Dendritic cell treated with granulocyte-macrophage colony-stimulating factor and Interleukin-4, amounts not matched to agents 40 ng/mL and 50 ng/mL, for 4 days (primary cell): ENCODE results near the gene BMF.

Source experiments
- H3K27ac Mint-ChIP-seq: one replicate; pipeline ENCODE4 v1.8.0; 2022; ENCODE audit warnings: mild to moderate bottlenecking, mixed read lengths
- H3K27me3 Mint-ChIP-seq: one replicate; pipeline ENCODE4 v1.8.0; 2022; ENCODE audit warnings: mild to moderate bottlenecking, mixed read lengths
- H3K36me3 Mint-ChIP-seq: one replicate; pipeline ENCODE4 v1.8.0; 2022; ENCODE audit warnings: low read depth, mixed read lengths
- H3K4me1 Mint-ChIP-seq: one replicate; pipeline ENCODE4 v1.8.0; 2022; ENCODE audit warnings: low read depth, mixed read lengths
- H3K4me3 Mint-ChIP-seq: one replicate; pipeline ENCODE4 v1.8.0; 2022; ENCODE audit warnings: mild to moderate bottlenecking, moderate library complexity, mixed read lengths
- H3K9me3 Mint-ChIP-seq: one replicate; pipeline ENCODE4 v1.8.0; 2022; ENCODE audit warnings: mixed read lengths
- intact Hi-C: fragments of 100-400 bp; cut with micrococcal nuclease; formaldehyde crosslinking; loops from one replicate; pipeline ENCODE4 v1.15.0; 2022

The BMF gene

GRCh38 chr15:40042791-40043320 lies 65.8 kb downstream of the BMF start:
- intact Hi-C loops, result no loop called here
- Mint-ChIP-seq H3K4me1 (peaks cover 49% of the 10 kb centered on the region), H3K9me3 (no peaks in the 10 kb centered on the region), H3K4me3 (no peak overlapping the region), H3K36me3 (peaks cover 22% of the 10 kb centered on the region), H3K27ac (no peak overlapping the region), H3K27me3 (no peaks in the 10 kb centered on the region)

- intact Hi-C loops, result no loop called here
- Mint-ChIP-seq H3K9me3 (no peaks in the 10 kb centered on the region), H3K4me3 (no peak overlapping the region)
Measured at GRCh38 chr15:40040770-40041169, 67.9 kb downstream of the BMF start.

GRCh38 chr15:40040293-40040635 lies 68.4 kb downstream of the BMF start:
- peak overlapping the region; percentile 99 for H3K27ac Mint-ChIP-seq
- intact Hi-C loops, result no loop called here
- peaks cover 43% of the 10 kb centered on the region for H3K4me1 Mint-ChIP-seq
- H3K9me3 Mint-ChIP-seq, result no peaks in the 10 kb centered on the region
- peak overlapping the region; percentile 97 for H3K4me3 Mint-ChIP-seq
- H3K36me3 Mint-ChIP-seq, result peaks cover 48% of the 10 kb centered on the region
- H3K27me3 Mint-ChIP-seq, result no peaks in the 10 kb centered on the region

More at GRCh38 chr15:40040770-40041169, 67.9 kb downstream of the BMF start:
- H3K36me3 Mint-ChIP-seq, result peaks cover 43% of the 10 kb centered on the region
- peak overlapping the region; percentile 99 for H3K27ac Mint-ChIP-seq
- no peaks in the 10 kb centered on the region for H3K27me3 Mint-ChIP-seq
- peaks cover 48% of the 10 kb centered on the region for H3K4me1 Mint-ChIP-seq

GRCh38 chr15:40038638-40039543 lies 69.8 kb downstream of the BMF start, which contains the start of gene SRP14:
SRP14 (minus strand) TSS chr15:40039181; CDS start chr15:40039116, 65 bp downstream.
- intact Hi-C loops, result loop anchor here (10.0 kb wide), 1 partner anchor 254 kb away; the partner anchor contains the start of gene FSIP1
- peak within 1 kb of the TSS; percentile 97 for H3K4me3 Mint-ChIP-seq
- peaks cover 29% of the 10 kb centered on the region for H3K4me1 Mint-ChIP-seq
- peaks cover 61% of the 10 kb centered on the region for H3K36me3 Mint-ChIP-seq
- H3K27me3 Mint-ChIP-seq, result no peaks in the 10 kb centered on the region
- H3K27ac Mint-ChIP-seq, result peak within 1 kb of the TSS; percentile 99
- H3K9me3 Mint-ChIP-seq, result no peaks in the 10 kb centered on the region

GRCh38 chr15:40038275-40038637 lies 70.4 kb downstream of the BMF start:
- peak overlapping the region; percentile 99 for H3K27ac Mint-ChIP-seq
- peaks cover 68% of the 10 kb centered on the region for H3K36me3 Mint-ChIP-seq
- peak overlapping the region; percentile 97 for H3K4me3 Mint-ChIP-seq
- H3K9me3 Mint-ChIP-seq, result no peaks in the 10 kb centered on the region
- peaks cover 28% of the 10 kb centered on the region for H3K4me1 Mint-ChIP-seq
- no peaks in the 10 kb centered on the region for H3K27me3 Mint-ChIP-seq
- intact Hi-C loops, result loop anchor here (10.0 kb wide), 1 partner anchor 253 kb away; the partner anchor contains the start of gene FSIP1
